Peyer's patch (tissue), 4 donors: ENCODE data around the gene SH3PXD2B. TPM values are rescaled to one million over a fixed set of nuclear protein-coding genes. Genes with fewer than 3 reads are reported as not detected.
"Not testable (repeated sequence)": the region's sequence is repeated elsewhere in the genome, so short reads cannot be mapped to it uniquely, and the experiment has no call there.

Experiments used
- DNase-seq, 3 donors: peaks; one replicate each; pipeline ENCODE4 v3.0.0-alpha.2; 2017 to 2019
- H3K27ac ChIP-seq, 4 donors: fragments of 200-600 bp; sonication (generic); one replicate each; pipeline ENCODE4 v1.5.1; 2016 to 2019
- H3K27me3 ChIP-seq, 2 donors: fragments of 200-600 bp; sonication (generic); one replicate each; pipeline ENCODE4 v1.5.1; 2019
- H3K36me3 ChIP-seq, 3 donors: fragments of 200-600 bp; sonication (generic); one replicate each; pipeline ENCODE4 v1.5.1; 2016 to 2019
- H3K4me1 ChIP-seq, 4 donors: fragments of 200-600 bp; sonication (generic); one replicate each; pipeline ENCODE4 v1.5.1; 2016 to 2019
- H3K4me3 ChIP-seq, 4 donors: fragments of 200-600 bp; sonication (generic); 1 replicate in 3 of 4; 2 replicates in 1 of 4; pipeline ENCODE4 v1.5.1; 2016 to 2019; ENCODE audit warnings: mild to moderate bottlenecking in 1 of 4
- H3K9me3 ChIP-seq, 4 donors: fragments of 200-600 bp; sonication (generic); one replicate each; pipeline ENCODE4 v1.5.1; 2016 to 2019; ENCODE audit warnings: mild to moderate bottlenecking in 1 of 4
- CTCF ChIP-seq, 6 experiments: fragments of 450-650 bp in 4 of 6; fragments of 200-600 bp in 2 of 6; sonication (generic) in 1 of 6; IDR thresholded peaks; one replicate each; pipeline ENCODE4 v1.5.1; 2017 to 2019; ENCODE audit warnings: antibody characterized with exemption in 6 of 6, mild to moderate bottlenecking in 3 of 6, moderate library complexity in 1 of 6
- POLR2A ChIP-seq, 2 donors: fragments of 450-650 bp; IDR thresholded peaks; one replicate each; pipeline ENCODE4 v1.5.1; 2017; ENCODE audit warnings: antibody characterized with exemption in 2 of 2, mild to moderate bottlenecking in 2 of 2, moderate library complexity in 2 of 2
- total RNA-seq, 4 donors: library from RNA; depleted of rRNA; stranded (reverse); fragments of >200 nt; gene quantifications; one replicate each; pipeline ENCODE4 v1.1.0, GENCODE V29; 2016

The SH3PXD2B gene
- total RNA-seq, 4 donors from 2014 or later, result 5.8 to 26.4 (median 11.7) TPM

- no peak overlapping the region for H3K27ac ChIP-seq
These were observed 30.3 kb upstream of the SH3PXD2B start for GRCh38 chr5:172484664-172485063.

GRCh38 chr5:172482156-172483020, 28.1 kb upstream of the SH3PXD2B start:
- no peak for DNase-seq
- Histone ChIP-seq H3K4me3 (no peak overlapping the region), H3K4me1 (no peaks in the 10 kb centered on the region), H3K9me3 (no peaks in the 10 kb centered on the region), H3K27ac (no peak overlapping the region), H3K27me3 (no peaks in the 10 kb centered on the region), H3K36me3 (no peaks in the 10 kb centered on the region)
- TF ChIP-seq POLR2A (IDR thresholded peaks at IDR 0.05) (no peak), CTCF (IDR thresholded peaks at IDR 0.05) (no peak)

More at GRCh38 chr5:172484664-172485063, 30.3 kb upstream of the SH3PXD2B start:
- no peak overlapping the region for H3K4me3 ChIP-seq
- TF ChIP-seq CTCF (IDR thresholded peaks at IDR 0.05) (no peak), POLR2A (IDR thresholded peaks at IDR 0.05) (no peak)
- H3K9me3 ChIP-seq, result no peaks in the 10 kb centered on the region
- H3K36me3 ChIP-seq, result no peaks in the 10 kb centered on the region
- H3K27me3 ChIP-seq, result no peaks in the 10 kb centered on the region
- H3K4me1 ChIP-seq, result no peaks in the 10 kb centered on the region
- DNase-seq, result no peak

GRCh38 chr5:172481011-172481800, 26.9 kb upstream of the SH3PXD2B start:
- no peak for TF ChIP-seq POLR2A (IDR thresholded peaks at IDR 0.05)
- TF ChIP-seq CTCF (IDR thresholded peaks at IDR 0.05), result no peak

GRCh38 chr5:172479784-172480115, 25.4 kb upstream of the SH3PXD2B start:
- H3K4me3 ChIP-seq, result no peak overlapping the region
- H3K4me1 ChIP-seq, result no peaks in the 10 kb centered on the region
- H3K27ac ChIP-seq, result no peak overlapping the region
- no peaks in the 10 kb centered on the region for H3K27me3 ChIP-seq
- H3K36me3 ChIP-seq, result no peaks in the 10 kb centered on the region
- no peak for TF ChIP-seq POLR2A (IDR thresholded peaks at IDR 0.05)
- TF ChIP-seq CTCF (IDR thresholded peaks at IDR 0.05), result no peak
- no peak for DNase-seq
- H3K9me3 ChIP-seq, result no peaks in the 10 kb centered on the region

More at GRCh38 chr5:172481011-172481800, 26.9 kb upstream of the SH3PXD2B start:
- no peaks in the 10 kb centered on the region for H3K4me1 ChIP-seq
- no peaks in the 10 kb centered on the region for H3K27me3 ChIP-seq
- no peak for DNase-seq
- H3K9me3 ChIP-seq, result no peaks in the 10 kb centered on the region
- no peaks in the 10 kb centered on the region for H3K36me3 ChIP-seq
- H3K4me3 ChIP-seq, result no peak overlapping the region
- H3K27ac ChIP-seq, result no peak overlapping the region

- no peaks in the 10 kb centered on the region for H3K4me1 ChIP-seq
These were observed 24.9 kb upstream of the SH3PXD2B start for GRCh38 chr5:172479034-172479783.

GRCh38 chr5:172478695-172479033, 24.3 kb upstream of the SH3PXD2B start:
- DNase-seq, H3K4me1 ChIP-seq, H3K36me3 ChIP-seq, H3K9me3 ChIP-seq, H3K4me3 ChIP-seq, H3K27me3 ChIP-seq, H3K27ac ChIP-seq: not testable (repeated sequence)

More at GRCh38 chr5:172479034-172479783, 24.9 kb upstream of the SH3PXD2B start:
- TF ChIP-seq CTCF (IDR thresholded peaks at IDR 0.05) (peak in 5 of 6 experiments; percentile 59 to 100 (median 99)), POLR2A (IDR thresholded peaks at IDR 0.05) (peak in 1 of 2 donors; percentile 18)
- DNase-seq, result peak; percentile 35 to 89 (median 81)
- no peaks in the 10 kb centered on the region for H3K36me3 ChIP-seq
- no peaks in the 10 kb centered on the region for H3K9me3 ChIP-seq
- H3K4me3 ChIP-seq, result no peak overlapping the region
- no peak overlapping the region for H3K27ac ChIP-seq
- no peaks in the 10 kb centered on the region for H3K27me3 ChIP-seq
